Naive thymus-derived CD4-positive, alpha-beta T cell (primary cell): ENCODE measurements around the gene MAN1A1. TPM values are rescaled to one million over a fixed set of nuclear protein-coding genes. Genes with fewer than 3 reads are reported as not detected.

Experiments
- ATAC-seq: fragments of 150-1000 bp; cut with Tn5 transposase; 2 replicates; pipeline ENCODE4 v1.10.0; 2021; ENCODE audit warnings: mild to moderate bottlenecking, moderate library complexity
- CTCF ChIA-PET: fragments of 350-600 bp; sonication (Branson Sonifier 250); formaldehyde crosslinking; loops from one replicate; lab custom pipeline; 2021; ENCODE audit warnings: antibody characterized with exemption; lab: Charles Lee
- POLR2A ChIA-PET: fragments of 350-600 bp; sonication (Branson Sonifier 250); formaldehyde crosslinking; loops from one replicate; lab custom pipeline; 2021; ENCODE audit warnings: antibody characterized with exemption, inconsistent platforms; lab: Charles Lee
- DNase-seq, 9 donors: peaks; one replicate each; pipeline versions ENCODE4 v3.0.0 to v3.0.0-alpha.2; 2020 to 2022; ENCODE audit warnings: mixed read lengths in 1 of 9
- H3K27ac ChIP-seq: one replicate; pipeline ENCODE4 v1.7.0; 2013; ENCODE audit warnings: mild to moderate bottlenecking, low read depth, low read length, moderate library complexity
- H3K27me3 ChIP-seq, 2 donors: one replicate each; pipeline ENCODE4 v1.7.0; 2013; ENCODE audit warnings: low read length in 2 of 2, mild to moderate bottlenecking in 2 of 2, moderate library complexity in 2 of 2; ENCODE audit not compliant: control insufficient read depth in 2 of 2, insufficient read depth in 2 of 2
- H3K36me3 ChIP-seq, 3 experiments: 1 replicate in 2 of 3; 2 replicates in 1 of 3; pipeline ENCODE4 v1.7.0; 2013; ENCODE audit warnings: low read length in 3 of 3, mild to moderate bottlenecking in 3 of 3, moderate library complexity in 1 of 3; ENCODE audit not compliant: insufficient read depth in 3 of 3, control insufficient read depth in 2 of 3
- H3K4me1 ChIP-seq, 2 donors: one replicate each; pipeline ENCODE4 v1.7.0; 2013; ENCODE audit warnings: low read length in 2 of 2, mild to moderate bottlenecking in 2 of 2, moderate library complexity in 1 of 2; ENCODE audit not compliant: control insufficient read depth in 2 of 2, insufficient read depth in 2 of 2
- H3K4me3 ChIP-seq: 2 replicates; pipeline ENCODE4 v1.7.0; 2013; ENCODE audit warnings: mild to moderate bottlenecking, low read length
- H3K9me3 ChIP-seq, 3 experiments: 1 replicate in 2 of 3; 2 replicates in 1 of 3; pipeline ENCODE4 v1.7.0; 2013; ENCODE audit warnings: low read length in 3 of 3; ENCODE audit not compliant: control insufficient read depth in 2 of 3
- H3K27ac Mint-ChIP-seq, 9 donors: one replicate each; pipeline ENCODE4 v1.8.0; 2020 to 2022; ENCODE audit warnings: mixed read lengths in 9 of 9, mild to moderate bottlenecking in 8 of 9, moderate library complexity in 5 of 9, inconsistent platforms in 2 of 9
- H3K27me3 Mint-ChIP-seq, 5 donors: one replicate each; pipeline ENCODE4 v1.8.0; 2021 to 2022; ENCODE audit warnings: mixed read lengths in 5 of 5, mild to moderate bottlenecking in 1 of 5
- H3K36me3 Mint-ChIP-seq, 5 donors: one replicate each; pipeline ENCODE4 v1.8.0; 2020 to 2022; ENCODE audit warnings: mixed read lengths in 5 of 5, mild to moderate bottlenecking in 3 of 5, inconsistent platforms in 1 of 5
- H3K4me1 Mint-ChIP-seq, 7 donors: one replicate each; pipeline ENCODE4 v1.8.0; 2020 to 2022; ENCODE audit warnings: mixed read lengths in 7 of 7, mild to moderate bottlenecking in 3 of 7, inconsistent platforms in 1 of 7
- H3K4me3 Mint-ChIP-seq, 10 donors: one replicate each; pipeline ENCODE4 v1.8.0; 2020 to 2022; ENCODE audit warnings: mild to moderate bottlenecking in 10 of 10, mixed read lengths in 10 of 10, moderate library complexity in 6 of 10, inconsistent platforms in 2 of 10
- H3K9me3 Mint-ChIP-seq, 11 donors: one replicate each; pipeline ENCODE4 v1.8.0; 2020 to 2022; ENCODE audit warnings: mixed read lengths in 11 of 11, mild to moderate bottlenecking in 4 of 11, inconsistent platforms in 1 of 11, moderate library complexity in 1 of 11
- intact Hi-C, 2 donors: fragments of 100-400 bp; cut with micrococcal nuclease; formaldehyde crosslinking; loops; one replicate each; pipeline ENCODE4 v1.15.1; 2023
- polyA plus RNA-seq, 2 donors: library from polyadenylated mRNA; unstranded; fragments of 300-500 nt; fragmentation: Illumina TruSeq; gene quantifications; one replicate each; pipeline ENCODE4 v1.2.3, GENCODE V29; 2021
- total RNA-seq, 6 experiments: library from RNA in 5 of 6; stranded (reverse) in 5 of 6; gene quantifications; 1 replicate in 5 of 6; 2 replicates in 1 of 6; pipeline ENCODE4 v1.2.3 and lab custom pipeline; 2021 to 2026

The MAN1A1 gene
- total and polyA plus RNA-seq, 7 experiments from 2014 or later: 5.4 to 22.3 (median 8.4) TPM

- no peak overlapping the region for H3K4me3 ChIP-seq
- no peaks in the 10 kb centered on the region for H3K9me3 ChIP-seq
- no peak overlapping the region for H3K4me3 Mint-ChIP-seq
- peaks cover 0 to 13% (median 3%) of the 10 kb centered on the region in 5 donors for H3K36me3 Mint-ChIP-seq
- ATAC-seq: no peak
- no peak overlapping the region for H3K27ac ChIP-seq
- no peaks in the 10 kb centered on the region for H3K4me1 ChIP-seq
- H3K36me3 ChIP-seq: no peaks in the 10 kb centered on the region
- CTCF ChIA-PET: no interaction called here
- DNase-seq: no peak
- H3K4me1 Mint-ChIP-seq: peaks cover 5 to 12% (median 7%) of the 10 kb centered on the region in 7 donors
- intact Hi-C loops: no loop called here
- no peak overlapping the region for H3K27ac Mint-ChIP-seq
- no peaks in the 10 kb centered on the region for H3K27me3 ChIP-seq
- peaks cover 0 to 2% (median 0%) of the 10 kb centered on the region in 5 donors for H3K27me3 Mint-ChIP-seq
- no peaks in the 10 kb centered on the region for H3K9me3 Mint-ChIP-seq
- POLR2A ChIA-PET: no interaction called here
Measured at GRCh38 chr6:119174879-119175817, 174.4 kb downstream of the MAN1A1 start.

DNA sequence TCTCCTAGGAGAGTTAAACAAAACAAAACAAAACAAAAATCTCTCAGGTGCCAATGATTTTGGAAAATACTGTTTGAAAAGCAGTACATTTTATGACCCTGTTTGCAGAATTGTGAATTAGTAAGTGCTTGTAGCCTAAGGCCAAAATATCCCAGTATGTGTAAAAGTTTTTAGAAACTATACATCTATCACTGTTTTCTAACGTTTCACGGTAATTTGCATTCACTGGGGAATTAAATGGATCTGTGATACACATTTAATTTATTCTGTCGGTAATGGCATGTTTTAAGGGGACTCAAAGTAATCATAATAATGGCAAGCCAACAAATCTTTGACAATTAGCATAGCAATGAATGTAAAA lies 175.5 kb downstream of the MAN1A1 start:
- DNase-seq: no peak
- intact Hi-C loops: no loop called here
- Histone ChIP-seq H3K4me1 (no peaks in the 10 kb centered on the region), H3K4me3 (no peak overlapping the region), H3K9me3 (no peaks in the 10 kb centered on the region), H3K36me3 (no peaks in the 10 kb centered on the region), H3K27ac (no peak overlapping the region), H3K27me3 (no peaks in the 10 kb centered on the region)
- Mint-ChIP-seq H3K4me1 (peaks cover 0 to 4% (median 0%) of the 10 kb centered on the region in 7 donors), H3K27me3 (peaks cover 0 to 3% (median 0%) of the 10 kb centered on the region in 5 donors), H3K27ac (no peak overlapping the region), H3K36me3 (peaks cover 0 to 6% (median 0%) of the 10 kb centered on the region in 5 donors), H3K9me3 (no peaks in the 10 kb centered on the region), H3K4me3 (no peak overlapping the region)
- CTCF ChIA-PET: no interaction called here
- POLR2A ChIA-PET: no interaction called here
- ATAC-seq: no peak

DNA sequence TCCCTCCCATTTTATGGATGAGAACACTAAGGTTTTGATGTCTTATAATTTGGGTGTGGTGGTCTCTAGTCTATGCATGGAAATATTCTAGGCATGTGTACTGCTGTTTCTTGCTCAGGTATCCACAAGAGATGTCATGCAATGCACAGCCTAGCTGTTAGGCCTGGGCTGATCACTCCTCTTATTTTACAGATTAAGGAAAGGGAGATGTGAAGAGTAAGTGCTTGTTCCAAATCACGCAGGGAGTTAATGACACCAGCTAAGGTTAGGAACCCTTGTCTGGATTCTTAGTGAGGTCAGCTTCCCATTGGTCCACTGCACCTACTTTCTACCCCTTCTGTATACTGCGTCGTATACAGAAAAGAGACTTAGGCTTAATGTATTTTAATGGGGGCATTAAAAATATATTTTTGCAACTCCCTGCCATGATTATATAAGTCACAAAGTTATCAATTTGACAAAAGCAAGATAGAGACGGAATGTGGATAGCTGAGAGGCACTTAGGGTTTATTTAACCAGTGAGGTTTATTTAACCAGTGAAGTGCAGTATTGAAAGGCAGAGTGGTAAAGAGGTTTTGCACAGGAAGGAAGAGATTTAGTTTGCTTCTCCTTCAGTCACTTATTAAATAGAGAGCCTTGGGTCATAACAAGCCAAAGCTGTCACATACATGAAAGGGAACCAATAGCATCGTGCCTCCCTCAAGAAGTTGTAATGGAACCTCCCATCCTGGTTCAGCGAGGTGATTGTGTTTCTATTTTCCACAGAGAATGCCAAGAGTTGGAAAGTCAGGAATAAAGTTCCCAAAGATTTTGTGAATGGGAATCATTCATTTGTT lies 176.1 kb downstream of the MAN1A1 start:
- Histone ChIP-seq H3K27ac (no peak overlapping the region), H3K27me3 (no peaks in the 10 kb centered on the region), H3K4me1 (no peaks in the 10 kb centered on the region), H3K9me3 (no peaks in the 10 kb centered on the region), H3K4me3 (no peak overlapping the region), H3K36me3 (no peaks in the 10 kb centered on the region)
- no peak for ATAC-seq
- H3K27me3 Mint-ChIP-seq: peaks cover 0 to 8% (median 0%) of the 10 kb centered on the region in 5 donors
- intact Hi-C loops: no loop called here
- H3K9me3 Mint-ChIP-seq: no peaks in the 10 kb centered on the region
- H3K27ac Mint-ChIP-seq: no peak overlapping the region
- DNase-seq: no peak
- ChIA-PET POLR2A (no interaction called here), CTCF (no interaction called here)
- no peak overlapping the region for H3K4me3 Mint-ChIP-seq
- H3K4me1 Mint-ChIP-seq: no peaks in the 10 kb centered on the region
- H3K36me3 Mint-ChIP-seq: peaks cover 0 to 3% (median 0%) of the 10 kb centered on the region in 5 donors

- ATAC-seq: no peak
- Histone ChIP-seq H3K27ac (no peak overlapping the region), H3K27me3 (no peaks in the 10 kb centered on the region), H3K4me1 (no peaks in the 10 kb centered on the region), H3K36me3 (no peaks in the 10 kb centered on the region), H3K4me3 (no peak overlapping the region), H3K9me3 (no peaks in the 10 kb centered on the region)
- intact Hi-C loops: no loop called here
- ChIA-PET POLR2A (no interaction called here), CTCF (no interaction called here)
- Mint-ChIP-seq H3K4me1 (no peaks in the 10 kb centered on the region), H3K4me3 (no peak overlapping the region), H3K36me3 (peaks cover 0 to 2% (median 0%) of the 10 kb centered on the region in 5 donors), H3K9me3 (no peaks in the 10 kb centered on the region), H3K27ac (no peak overlapping the region), H3K27me3 (peaks cover 0 to 15% (median 0%) of the 10 kb centered on the region in 5 donors)
- no peak for DNase-seq
Measured at GRCh38 chr6:119172824-119173223, 176.7 kb downstream of the MAN1A1 start.

GRCh38 chr6:119171864-119172588 lies 177.5 kb downstream of the MAN1A1 start:
- intact Hi-C loops: no loop called here
- Mint-ChIP-seq H3K27me3 (peaks cover 0 to 23% (median 6%) of the 10 kb centered on the region in 5 donors), H3K4me1 (no peaks in the 10 kb centered on the region), H3K9me3 (no peaks in the 10 kb centered on the region), H3K4me3 (no peak overlapping the region), H3K36me3 (no peaks in the 10 kb centered on the region), H3K27ac (peak overlapping the region in 1 of 9 donors; percentile 3)
- Histone ChIP-seq H3K27ac (no peak overlapping the region), H3K4me1 (no peaks in the 10 kb centered on the region), H3K27me3 (no peaks in the 10 kb centered on the region), H3K9me3 (no peaks in the 10 kb centered on the region), H3K36me3 (no peaks in the 10 kb centered on the region), H3K4me3 (no peak overlapping the region)
- ATAC-seq (no peak), DNase-seq (no peak)
- POLR2A ChIA-PET: no interaction called here
- CTCF ChIA-PET: no interaction called here

DNA sequence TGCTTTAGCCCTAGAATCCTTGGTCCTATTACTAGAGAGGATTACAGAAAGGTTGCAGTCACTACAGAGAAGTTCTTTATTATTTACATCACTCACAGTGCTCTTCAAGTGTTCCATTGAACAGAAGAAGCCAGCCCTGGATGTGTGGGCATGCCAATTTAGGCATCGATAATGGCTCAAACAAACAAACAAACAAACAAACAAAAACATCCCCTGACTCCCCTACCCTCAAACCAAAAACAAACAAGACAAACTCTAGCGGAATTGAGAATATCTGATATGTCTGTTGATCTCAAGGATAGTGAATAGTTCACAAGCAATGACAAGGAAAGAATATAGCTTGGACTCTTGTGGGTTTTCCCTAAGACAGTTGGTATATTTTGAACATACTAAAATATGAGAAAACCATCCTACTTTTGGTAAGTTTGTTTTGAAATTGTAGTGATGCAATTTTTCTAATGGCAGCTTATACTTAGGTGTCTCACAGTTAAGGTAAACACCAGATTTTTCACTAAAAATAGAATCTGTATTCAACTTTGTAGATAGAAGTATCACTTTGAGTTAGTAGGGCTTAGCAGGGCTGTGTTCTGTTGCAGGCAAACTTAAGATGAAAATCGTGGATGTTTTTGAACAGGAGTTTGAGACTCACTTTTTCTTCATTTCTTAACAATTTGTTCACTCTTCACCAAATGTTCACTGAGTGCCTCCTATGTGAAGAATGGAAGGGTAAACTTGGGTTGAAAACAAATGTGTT lies 178.3 kb downstream of the MAN1A1 start:
- Mint-ChIP-seq H3K4me1 (no peaks in the 10 kb centered on the region), H3K36me3 (peaks cover 0 to 4% (median 0%) of the 10 kb centered on the region in 5 donors)
- CTCF ChIA-PET: no interaction called here

More for the DNA sequence above, 178.3 kb downstream of the MAN1A1 start:
- POLR2A ChIA-PET: no interaction called here
- H3K4me1 ChIP-seq: no peaks in the 10 kb centered on the region
- no peak for DNase-seq
- intact Hi-C loops: no loop called here
- no peak overlapping the region for H3K27ac ChIP-seq
- Mint-ChIP-seq H3K9me3 (no peaks in the 10 kb centered on the region), H3K4me3 (no peak overlapping the region), H3K27ac (no peak overlapping the region), H3K27me3 (peaks cover 0 to 29% (median 6%) of the 10 kb centered on the region in 5 donors)
- H3K27me3 ChIP-seq: no peaks in the 10 kb centered on the region
- no peaks in the 10 kb centered on the region for H3K9me3 ChIP-seq
- H3K4me3 ChIP-seq: no peak overlapping the region
- no peak for ATAC-seq
- no peaks in the 10 kb centered on the region for H3K36me3 ChIP-seq
